Measurements from ENCODE around the gene NUDT19. TPM values are rescaled to one million over a fixed set of nuclear protein-coding genes. Genes with fewer than 3 reads are reported as not detected.

NUDT19 gene
- total RNA-seq, 1 experiment from 2014 or later = 26.7 TPM

GRCh38 chr19:32718286-32718685, 26.7 kb downstream of the NUDT19 start:
- Histone ChIP-seq H3K9me2 (ENCODE audit: insufficient read depth) (no peaks in the 10 kb centered on the region), H3K27ac (no peak overlapping the region), H4K20me1 (ENCODE audit: insufficient read depth) (no peaks in the 10 kb centered on the region), H3K36me3 (ENCODE audit: low read depth) (no peaks in the 10 kb centered on the region), H3K9me3 (ENCODE audit: insufficient read depth, low read depth) (no peaks in the 10 kb centered on the region), H2AFZ (no peak overlapping the region), H3K4me2 (no peak overlapping the region), H3K27me3 (ENCODE audit: insufficient read depth, low read depth) (no peaks in the 10 kb centered on the region), H3K4me1 (replicated peaks; ENCODE audit: insufficient read depth) (no peaks in the 10 kb centered on the region), H3K79me2 (ENCODE audit: low read depth) (no peaks in the 10 kb centered on the region), H3F3A (ENCODE audit: insufficient read depth, low read depth) (peaks cover 9% of the 10 kb centered on the region; the same call in 1 of the 2 replicates), H3K4me3 (no peak overlapping the region)
- ChIA-PET CTCF (no interaction called here), POLR2A (ENCODE audit: unreplicated experiment) (no interaction called here)
- TF ChIP-seq, protein P1, sequence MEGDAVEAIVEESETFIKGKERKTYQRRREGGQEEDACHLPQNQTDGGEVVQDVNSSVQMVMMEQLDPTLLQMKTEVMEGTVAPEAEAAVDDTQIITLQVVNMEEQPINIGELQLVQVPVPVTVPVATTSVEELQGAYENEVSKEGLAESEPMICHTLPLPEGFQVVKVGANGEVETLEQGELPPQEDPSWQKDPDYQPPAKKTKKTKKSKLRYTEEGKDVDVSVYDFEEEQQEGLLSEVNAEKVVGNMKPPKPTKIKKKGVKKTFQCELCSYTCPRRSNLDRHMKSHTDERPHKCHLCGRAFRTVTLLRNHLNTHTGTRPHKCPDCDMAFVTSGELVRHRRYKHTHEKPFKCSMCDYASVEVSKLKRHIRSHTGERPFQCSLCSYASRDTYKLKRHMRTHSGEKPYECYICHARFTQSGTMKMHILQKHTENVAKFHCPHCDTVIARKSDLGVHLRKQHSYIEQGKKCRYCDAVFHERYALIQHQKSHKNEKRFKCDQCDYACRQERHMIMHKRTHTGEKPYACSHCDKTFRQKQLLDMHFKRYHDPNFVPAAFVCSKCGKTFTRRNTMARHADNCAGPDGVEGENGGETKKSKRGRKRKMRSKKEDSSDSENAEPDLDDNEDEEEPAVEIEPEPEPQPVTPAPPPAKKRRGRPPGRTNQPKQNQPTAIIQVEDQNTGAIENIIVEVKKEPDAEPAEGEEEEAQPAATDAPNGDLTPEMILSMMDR (conservative IDR thresholded peaks at IDR 0.05) = no peak
- TF ChIP-seq EZH2 (IDR thresholded peaks at IDR 0.05; ENCODE audit: low read depth) = no peak
- no peak for DNase-seq
- intact Hi-C loops (cut with micrococcal nuclease; ENCODE audit: unreplicated experiment) = no loop called here
- BruUV-seq (replicated peaks) = no TSS peak

GRCh38 chr19:32719611-32720059, 28.0 kb downstream of the NUDT19 start, which contains the start of gene TDRD12:
TSS of gene TDRD12 (plus strand) at chr19:32719767. CDS start at chr19:32720073, 306 bp downstream.
- no TSS peak for BruUV-seq (replicated peaks)
- ChIA-PET CTCF (no interaction called here), POLR2A (ENCODE audit: unreplicated experiment) (no interaction called here)
- no peaks in the 10 kb centered on the region for H3K79me2 ChIP-seq (ENCODE audit: low read depth)
- H3K36me3 ChIP-seq (ENCODE audit: low read depth) = no peaks in the 10 kb centered on the region
- DNase-seq = no peak
- H3K4me3 ChIP-seq = no peak within 1 kb of the TSS
- no peaks in the 10 kb centered on the region for H3K4me1 ChIP-seq (replicated peaks; ENCODE audit: insufficient read depth)
- H3K9me3 ChIP-seq (ENCODE audit: insufficient read depth, low read depth) = no peaks in the 10 kb centered on the region
- peaks cover 9% of the 10 kb centered on the region; the same call in 1 of the 2 replicates for H3F3A ChIP-seq (ENCODE audit: insufficient read depth, low read depth)
- H3K9me2 ChIP-seq (ENCODE audit: insufficient read depth) = no peaks in the 10 kb centered on the region
- no peak within 1 kb of the TSS for H3K27ac ChIP-seq
- no peak for TF ChIP-seq EZH2 (IDR thresholded peaks at IDR 0.05; ENCODE audit: low read depth)
- TF ChIP-seq, protein P1 (conservative IDR thresholded peaks at IDR 0.05) = no peak
- intact Hi-C loops (cut with micrococcal nuclease; ENCODE audit: unreplicated experiment) = no loop called here
- H4K20me1 ChIP-seq (ENCODE audit: insufficient read depth) = no peaks in the 10 kb centered on the region
- H3K4me2 ChIP-seq = no peak within 1 kb of the TSS
- H2AFZ ChIP-seq = no peak within 1 kb of the TSS
- no peaks in the 10 kb centered on the region for H3K27me3 ChIP-seq (ENCODE audit: insufficient read depth, low read depth)

DNA sequence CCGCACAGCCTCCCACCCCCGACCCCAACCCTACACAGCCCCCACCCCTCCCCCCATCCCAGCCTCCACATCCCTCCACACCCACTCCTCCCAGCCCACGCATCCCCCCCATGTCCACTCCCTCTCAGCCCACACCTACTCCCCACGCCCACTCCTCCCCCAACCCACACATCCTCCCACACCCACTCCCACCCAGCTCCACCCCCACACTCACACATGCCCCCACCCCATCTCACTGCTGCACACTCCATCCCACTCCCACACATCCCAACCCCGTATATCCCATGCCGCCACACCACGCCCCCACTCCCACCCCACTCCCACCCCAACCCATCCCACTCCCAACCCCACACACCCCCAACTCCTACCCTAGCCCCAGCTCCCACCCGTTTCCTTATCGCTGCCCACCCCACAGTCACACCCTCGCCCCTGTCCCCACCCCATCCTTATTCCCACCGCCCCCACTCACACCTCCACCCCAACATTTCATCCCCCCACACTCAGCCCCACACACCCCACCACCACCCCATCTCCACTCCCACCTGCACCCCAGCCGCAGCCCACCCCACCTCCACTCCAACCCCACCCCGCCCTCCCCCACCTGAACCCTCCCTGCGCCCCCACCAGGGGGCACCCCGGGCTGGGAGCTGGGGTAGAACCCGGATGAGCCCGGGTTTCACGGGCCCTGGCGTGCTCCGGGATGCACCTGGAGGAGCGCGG, 28.8 kb downstream of the NUDT19 start:
- ChIA-PET CTCF (no interaction called here), POLR2A (ENCODE audit: unreplicated experiment) (no interaction called here)
- no peak overlapping the region for H3K4me2 ChIP-seq
- H2AFZ ChIP-seq = no peak overlapping the region
- H3K4me1 ChIP-seq (replicated peaks; ENCODE audit: insufficient read depth) = no peaks in the 10 kb centered on the region
- H3K36me3 ChIP-seq (ENCODE audit: low read depth) = no peaks in the 10 kb centered on the region
- H4K20me1 ChIP-seq (ENCODE audit: insufficient read depth) = no peaks in the 10 kb centered on the region
- H3K27me3 ChIP-seq (ENCODE audit: insufficient read depth, low read depth) = no peaks in the 10 kb centered on the region
- no peak for TF ChIP-seq EZH2 (IDR thresholded peaks at IDR 0.05; ENCODE audit: low read depth)
- TF ChIP-seq, protein P1 (conservative IDR thresholded peaks at IDR 0.05) = no peak
- BruUV-seq (replicated peaks) = no TSS peak
- H3K4me3 ChIP-seq = no peak overlapping the region
- H3F3A ChIP-seq (ENCODE audit: insufficient read depth, low read depth) = peaks cover 9% of the 10 kb centered on the region; the same call in 1 of the 2 replicates
- H3K9me3 ChIP-seq (ENCODE audit: insufficient read depth, low read depth) = no peaks in the 10 kb centered on the region
- no peak for DNase-seq
- H3K27ac ChIP-seq = no peak overlapping the region
- H3K79me2 ChIP-seq (ENCODE audit: low read depth) = no peaks in the 10 kb centered on the region
- H3K9me2 ChIP-seq (ENCODE audit: insufficient read depth) = no peaks in the 10 kb centered on the region
- intact Hi-C loops (cut with micrococcal nuclease; ENCODE audit: unreplicated experiment) = no loop called here
